Trophoblast cell (in vitro differentiated cells and primary cell): ENCODE results near the gene CTPS2.

Experiments used
- DNase-seq, 2 donors: peaks; one replicate each; pipeline ENCODE4 v3.0.0-alpha.2; 2016
- H2AFZ ChIP-seq: 2 replicates; pipeline ENCODE4 v1.6.1; 2013; ENCODE audit warnings: low read length, moderate library complexity, mild to moderate bottlenecking; ENCODE audit not compliant: insufficient read depth, poor library complexity
- H2AK5ac ChIP-seq: 2 replicates; pipeline ENCODE4 v1.6.1; 2013; ENCODE audit warnings: mild to moderate bottlenecking, low read length
- H2BK120ac ChIP-seq: 2 replicates; pipeline ENCODE4 v1.6.1; 2013; ENCODE audit warnings: low read length, mild to moderate bottlenecking, moderate library complexity; ENCODE audit not compliant: insufficient read depth, poor library complexity
- H2BK12ac ChIP-seq: 2 replicates; pipeline ENCODE4 v1.6.1; 2013; ENCODE audit warnings: mild to moderate bottlenecking, low read length, moderate library complexity
- H2BK5ac ChIP-seq: 2 replicates; pipeline ENCODE4 v1.6.1; 2013; ENCODE audit warnings: low read length, low read depth, moderate library complexity, mild to moderate bottlenecking; ENCODE audit not compliant: poor library complexity
- H3K14ac ChIP-seq: 2 replicates; pipeline ENCODE4 v1.6.1; 2013; ENCODE audit warnings: mild to moderate bottlenecking, low read length
- H3K18ac ChIP-seq: 2 replicates; pipeline ENCODE4 v1.6.1; 2013; ENCODE audit warnings: mild to moderate bottlenecking, low read length
- H3K23ac ChIP-seq: 2 replicates; pipeline ENCODE4 v1.6.1; 2013; ENCODE audit warnings: low read length
- H3K27ac ChIP-seq: 2 replicates; pipeline ENCODE4 v1.5.1; 2013; ENCODE audit warnings: low read depth, mild to moderate bottlenecking, inconsistent platforms, low read length, moderate library complexity
- H3K27me3 ChIP-seq: 2 replicates; pipeline ENCODE4 v1.6.1; 2013; ENCODE audit warnings: inconsistent platforms, mild to moderate bottlenecking, low read length, moderate library complexity; ENCODE audit not compliant: insufficient read depth
- H3K36me3 ChIP-seq, 2 experiments: 1 replicate in 1 of 2; 2 replicates in 1 of 2; pipeline ENCODE4 v1.6.1; 2013; ENCODE audit warnings: low read length in 2 of 2, mild to moderate bottlenecking in 2 of 2, moderate library complexity in 1 of 2; ENCODE audit not compliant: insufficient read depth in 2 of 2, control insufficient read depth in 1 of 2
- H3K4ac ChIP-seq: 2 replicates; pipeline ENCODE4 v1.6.1; 2013; ENCODE audit warnings: low read depth, mild to moderate bottlenecking, low read length, moderate library complexity
- H3K4me1 ChIP-seq, 2 experiments: 1 replicate in 1 of 2; 2 replicates in 1 of 2; pipeline ENCODE4 v1.6.1; 2013; ENCODE audit warnings: low read length in 2 of 2, mild to moderate bottlenecking in 2 of 2, moderate library complexity in 1 of 2; ENCODE audit not compliant: insufficient read depth in 2 of 2, control insufficient read depth in 1 of 2
- H3K4me2 ChIP-seq: 2 replicates; pipeline ENCODE4 v1.6.1; 2013; ENCODE audit warnings: inconsistent platforms, mild to moderate bottlenecking, low read length, moderate library complexity
- H3K4me3 ChIP-seq: 2 replicates; pipeline ENCODE4 v1.5.1; 2013; ENCODE audit warnings: mild to moderate bottlenecking, low read depth, low read length, inconsistent platforms
- H3K79me1 ChIP-seq: one replicate; pipeline ENCODE4 v1.6.1; 2013; ENCODE audit warnings: low read length
- H3K79me2 ChIP-seq: 2 replicates; pipeline ENCODE4 v1.6.1; 2013; ENCODE audit warnings: low read length, mild to moderate bottlenecking; ENCODE audit not compliant: control insufficient read depth, insufficient read depth, poor library complexity
- H3K9ac ChIP-seq: 2 replicates; pipeline ENCODE4 v1.6.1; 2013; ENCODE audit warnings: mild to moderate bottlenecking, low read length
- H3K9me3 ChIP-seq: 2 replicates; pipeline ENCODE4 v1.6.1; 2013; ENCODE audit warnings: low read depth, mild to moderate bottlenecking, control low read depth, inconsistent platforms, low read length; ENCODE audit not compliant: insufficient read depth
- H4K12ac ChIP-seq: 2 replicates; pipeline ENCODE4 v1.6.1; 2013; ENCODE audit warnings: low read depth, mild to moderate bottlenecking, low read length, moderate library complexity
- H4K8ac ChIP-seq: 2 replicates; pipeline ENCODE4 v1.6.1; 2013; ENCODE audit warnings: low read depth, mild to moderate bottlenecking, low read length, moderate library complexity
- H4K91ac ChIP-seq: one replicate; pipeline ENCODE4 v1.6.1; 2013; ENCODE audit warnings: low read depth, mild to moderate bottlenecking, low read length, moderate library complexity
- WGBS: extraction: QIAGEN DNeasy Blood & Tissue Kit; methylation state at CpG from one replicate; pipeline ENCODE4 v1.1.7; 2013; ENCODE audit warnings: missing lambda C conversion rate; ENCODE audit not compliant: insufficient read length, insufficient coverage; ENCODE audit errors: extremely low coverage; 5-methylcytosine and 5-hydroxymethylcytosine counted together

Gene CTPS2

DNA sequence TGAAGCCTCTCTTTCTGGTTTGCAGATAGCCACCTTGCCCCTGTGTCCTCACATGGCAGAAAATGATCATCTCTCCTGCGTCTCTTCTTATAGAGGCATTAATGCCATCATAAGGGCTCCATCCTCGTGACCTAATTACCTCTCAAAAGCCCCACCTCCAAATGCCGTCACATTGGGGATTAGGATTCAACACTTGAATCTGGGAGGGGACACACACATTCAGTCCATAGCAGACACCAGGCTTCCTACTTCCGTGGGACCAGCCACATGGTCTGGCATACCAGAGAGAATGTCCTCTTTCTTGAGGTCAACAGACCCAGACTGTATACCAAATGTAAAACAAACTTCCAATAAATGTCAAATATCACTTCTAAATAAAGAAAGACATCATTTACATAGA is 144.8 kb downstream of the CTPS2 start:
- Histone ChIP-seq H2AFZ (no peak overlapping the region), H2AK5ac (no peak overlapping the region), H3K4me3 (no peak overlapping the region), H2BK5ac (no peak overlapping the region), H3K4me2 (no peak overlapping the region), H3K36me3 (no peaks in the 10 kb centered on the region), H3K9me3 (no peaks in the 10 kb centered on the region), H3K14ac (no peak overlapping the region), H2BK12ac (no peak overlapping the region), H3K18ac (no peak overlapping the region), H3K4ac (no peak overlapping the region), H2BK120ac (no peak overlapping the region), H4K91ac (no peak overlapping the region), H3K23ac (no peak overlapping the region), H3K4me1 (no peaks in the 10 kb centered on the region), H3K27ac (no peak overlapping the region), H3K9ac (no peak overlapping the region), H3K27me3 (no peaks in the 10 kb centered on the region), H4K12ac (no peak overlapping the region), H4K8ac (no peak overlapping the region), H3K79me2 (no peaks in the 10 kb centered on the region), H3K79me1 (no peaks in the 10 kb centered on the region)
- DNase-seq: no peak
- WGBS: no CpG with 5 or more reads among the region's 4 CpGs

DNA sequence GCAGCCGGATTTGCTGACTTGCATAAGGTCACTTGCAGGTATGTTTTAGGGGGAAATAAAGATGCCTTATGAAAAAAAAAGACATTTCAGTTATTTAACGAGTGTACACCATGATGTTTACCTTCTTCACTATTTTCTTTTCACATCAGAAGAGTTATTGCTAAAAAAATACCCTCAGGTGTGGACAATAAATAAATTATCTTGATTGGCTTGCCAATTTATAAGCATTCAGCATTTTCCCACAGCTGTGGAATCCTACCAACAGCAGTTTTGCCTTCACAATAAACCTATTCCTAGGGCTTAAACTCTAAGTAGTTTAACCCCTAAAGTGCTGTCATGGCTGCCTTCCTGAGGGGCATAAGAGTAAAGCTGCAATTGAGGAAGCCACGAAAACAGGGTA is 145.9 kb downstream of the CTPS2 start:
- no peak overlapping the region for H3K23ac ChIP-seq
- no peak overlapping the region for H2BK120ac ChIP-seq
- no peaks in the 10 kb centered on the region for H3K9me3 ChIP-seq
- no peak overlapping the region for H2BK5ac ChIP-seq
- no peak overlapping the region for H3K18ac ChIP-seq
- no peak for DNase-seq
- H3K27ac ChIP-seq: no peak overlapping the region
- H3K4me3 ChIP-seq: no peak overlapping the region
- no peak overlapping the region for H3K14ac ChIP-seq
- no peak overlapping the region for H3K4ac ChIP-seq
- H2AK5ac ChIP-seq: no peak overlapping the region
- H3K4me1 ChIP-seq: no peaks in the 10 kb centered on the region
- H3K4me2 ChIP-seq: no peak overlapping the region
- no peak overlapping the region for H2AFZ ChIP-seq
- no peak overlapping the region for H4K8ac ChIP-seq
- H4K12ac ChIP-seq: no peak overlapping the region
- WGBS: no CpG with 5 or more reads among the region's 3 CpGs
- H3K27me3 ChIP-seq: no peaks in the 10 kb centered on the region
- H3K79me1 ChIP-seq: no peaks in the 10 kb centered on the region
- H4K91ac ChIP-seq: no peak overlapping the region
- H3K36me3 ChIP-seq: no peaks in the 10 kb centered on the region
- no peaks in the 10 kb centered on the region for H3K79me2 ChIP-seq
- H2BK12ac ChIP-seq: no peak overlapping the region
- no peak overlapping the region for H3K9ac ChIP-seq

DNA sequence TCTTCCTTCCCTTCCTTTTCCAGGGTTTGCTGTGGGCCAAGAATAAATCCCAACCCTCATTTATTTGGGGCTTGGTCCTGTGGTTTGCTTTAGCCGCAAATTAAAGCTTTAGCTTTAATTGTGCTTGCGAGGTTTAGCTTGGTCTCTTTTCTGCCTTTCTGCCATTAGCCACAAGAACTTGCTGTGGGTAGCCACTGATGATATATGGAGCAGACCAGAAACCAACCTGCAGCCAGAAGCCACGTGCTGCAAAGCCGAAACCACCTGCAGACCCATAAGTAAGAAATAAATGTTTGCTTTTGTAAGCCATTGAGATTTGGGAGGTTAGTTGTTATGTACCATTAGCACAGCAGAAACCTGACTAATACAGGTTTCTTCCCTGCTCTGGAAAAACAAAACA is 152.3 kb downstream of the CTPS2 start:
- Histone ChIP-seq H3K27me3 (no peaks in the 10 kb centered on the region), H3K9ac (no peak overlapping the region), H3K79me2 (no peaks in the 10 kb centered on the region), H4K12ac (no peak overlapping the region), H2BK120ac (no peak overlapping the region), H4K8ac (no peak overlapping the region), H3K9me3 (no peaks in the 10 kb centered on the region), H2AK5ac (no peak overlapping the region), H3K4me2 (no peak overlapping the region), H3K4me3 (no peak overlapping the region), H2AFZ (no peak overlapping the region), H2BK12ac (no peak overlapping the region), H2BK5ac (no peak overlapping the region), H3K18ac (no peak overlapping the region), H3K79me1 (no peaks in the 10 kb centered on the region), H3K4me1 (no peaks in the 10 kb centered on the region), H3K27ac (no peak overlapping the region), H3K36me3 (no peaks in the 10 kb centered on the region), H3K4ac (no peak overlapping the region), H3K14ac (no peak overlapping the region), H4K91ac (no peak overlapping the region), H3K23ac (no peak overlapping the region)
- WGBS: no CpG with 5 or more reads among the region's 4 CpGs
- DNase-seq: no peak

DNA sequence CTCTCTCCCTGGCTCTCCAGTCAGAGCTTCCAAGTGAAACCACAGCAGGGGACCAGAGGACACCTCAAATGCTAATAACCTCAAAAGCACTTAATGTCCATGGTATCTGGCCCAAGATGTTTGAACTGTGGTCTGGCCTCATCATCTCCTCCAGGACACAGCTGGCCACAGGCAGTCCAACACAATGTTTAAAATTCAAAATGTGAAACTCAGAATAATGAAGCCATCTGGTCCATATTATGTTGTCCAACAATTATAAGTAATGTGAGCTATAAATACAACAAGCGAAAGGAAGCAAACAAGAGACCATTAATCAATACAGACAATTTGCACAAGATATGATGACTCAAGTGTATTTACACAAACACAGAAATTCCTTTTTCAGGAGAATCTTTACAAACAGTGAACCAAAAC is 153.3 kb downstream of the CTPS2 start:
- H2AK5ac ChIP-seq: no peak overlapping the region
- no peak overlapping the region for H3K4me3 ChIP-seq
- no CpG with 5 or more reads among the region's 1 CpG for WGBS
- no peaks in the 10 kb centered on the region for H3K4me1 ChIP-seq
- H2BK5ac ChIP-seq: no peak overlapping the region
- no peak overlapping the region for H3K9ac ChIP-seq
- H4K91ac ChIP-seq: no peak overlapping the region
- no peaks in the 10 kb centered on the region for H3K27me3 ChIP-seq
- no peak for DNase-seq
- no peak overlapping the region for H3K14ac ChIP-seq
- H3K23ac ChIP-seq: no peak overlapping the region
- no peak overlapping the region for H2BK120ac ChIP-seq
- no peaks in the 10 kb centered on the region for H3K79me1 ChIP-seq
- no peak overlapping the region for H4K12ac ChIP-seq
- H3K9me3 ChIP-seq: no peaks in the 10 kb centered on the region
- H3K79me2 ChIP-seq: no peaks in the 10 kb centered on the region
- H2AFZ ChIP-seq: no peak overlapping the region
- H3K18ac ChIP-seq: no peak overlapping the region
- no peak overlapping the region for H3K4ac ChIP-seq
- no peak overlapping the region for H2BK12ac ChIP-seq
- H3K27ac ChIP-seq: no peak overlapping the region
- no peaks in the 10 kb centered on the region for H3K36me3 ChIP-seq
- no peak overlapping the region for H3K4me2 ChIP-seq
- H4K8ac ChIP-seq: no peak overlapping the region
